ENCODE measurements around the gene MRPL54.

- TF ChIP-seq, protein P1, sequence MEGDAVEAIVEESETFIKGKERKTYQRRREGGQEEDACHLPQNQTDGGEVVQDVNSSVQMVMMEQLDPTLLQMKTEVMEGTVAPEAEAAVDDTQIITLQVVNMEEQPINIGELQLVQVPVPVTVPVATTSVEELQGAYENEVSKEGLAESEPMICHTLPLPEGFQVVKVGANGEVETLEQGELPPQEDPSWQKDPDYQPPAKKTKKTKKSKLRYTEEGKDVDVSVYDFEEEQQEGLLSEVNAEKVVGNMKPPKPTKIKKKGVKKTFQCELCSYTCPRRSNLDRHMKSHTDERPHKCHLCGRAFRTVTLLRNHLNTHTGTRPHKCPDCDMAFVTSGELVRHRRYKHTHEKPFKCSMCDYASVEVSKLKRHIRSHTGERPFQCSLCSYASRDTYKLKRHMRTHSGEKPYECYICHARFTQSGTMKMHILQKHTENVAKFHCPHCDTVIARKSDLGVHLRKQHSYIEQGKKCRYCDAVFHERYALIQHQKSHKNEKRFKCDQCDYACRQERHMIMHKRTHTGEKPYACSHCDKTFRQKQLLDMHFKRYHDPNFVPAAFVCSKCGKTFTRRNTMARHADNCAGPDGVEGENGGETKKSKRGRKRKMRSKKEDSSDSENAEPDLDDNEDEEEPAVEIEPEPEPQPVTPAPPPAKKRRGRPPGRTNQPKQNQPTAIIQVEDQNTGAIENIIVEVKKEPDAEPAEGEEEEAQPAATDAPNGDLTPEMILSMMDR (IDR thresholded peaks at IDR 0.05; ENCODE audit: insufficient read depth, low read length), result no peak
- TF ChIP-seq GABPA (IDR thresholded peaks at IDR 0.05; ENCODE audit: low read depth) (no peak), POLR2AphosphoS5 (IDR thresholded peaks at IDR 0.05; ENCODE audit: low read depth) (no peak)
- TF ChIP-seq, protein P2, sequence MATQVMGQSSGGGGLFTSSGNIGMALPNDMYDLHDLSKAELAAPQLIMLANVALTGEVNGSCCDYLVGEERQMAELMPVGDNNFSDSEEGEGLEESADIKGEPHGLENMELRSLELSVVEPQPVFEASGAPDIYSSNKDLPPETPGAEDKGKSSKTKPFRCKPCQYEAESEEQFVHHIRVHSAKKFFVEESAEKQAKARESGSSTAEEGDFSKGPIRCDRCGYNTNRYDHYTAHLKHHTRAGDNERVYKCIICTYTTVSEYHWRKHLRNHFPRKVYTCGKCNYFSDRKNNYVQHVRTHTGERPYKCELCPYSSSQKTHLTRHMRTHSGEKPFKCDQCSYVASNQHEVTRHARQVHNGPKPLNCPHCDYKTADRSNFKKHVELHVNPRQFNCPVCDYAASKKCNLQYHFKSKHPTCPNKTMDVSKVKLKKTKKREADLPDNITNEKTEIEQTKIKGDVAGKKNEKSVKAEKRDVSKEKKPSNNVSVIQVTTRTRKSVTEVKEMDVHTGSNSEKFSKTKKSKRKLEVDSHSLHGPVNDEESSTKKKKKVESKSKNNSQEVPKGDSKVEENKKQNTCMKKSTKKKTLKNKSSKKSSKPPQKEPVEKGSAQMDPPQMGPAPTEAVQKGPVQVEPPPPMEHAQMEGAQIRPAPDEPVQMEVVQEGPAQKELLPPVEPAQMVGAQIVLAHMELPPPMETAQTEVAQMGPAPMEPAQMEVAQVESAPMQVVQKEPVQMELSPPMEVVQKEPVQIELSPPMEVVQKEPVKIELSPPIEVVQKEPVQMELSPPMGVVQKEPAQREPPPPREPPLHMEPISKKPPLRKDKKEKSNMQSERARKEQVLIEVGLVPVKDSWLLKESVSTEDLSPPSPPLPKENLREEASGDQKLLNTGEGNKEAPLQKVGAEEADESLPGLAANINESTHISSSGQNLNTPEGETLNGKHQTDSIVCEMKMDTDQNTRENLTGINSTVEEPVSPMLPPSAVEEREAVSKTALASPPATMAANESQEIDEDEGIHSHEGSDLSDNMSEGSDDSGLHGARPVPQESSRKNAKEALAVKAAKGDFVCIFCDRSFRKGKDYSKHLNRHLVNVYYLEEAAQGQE (IDR thresholded peaks at IDR 0.05; ENCODE audit: insufficient replicate concordance, low read depth), result no peak
These were observed 1.6 kb upstream of the MRPL54 start for GRCh38 chr19:3760871-3761361.

All from HL-60 (cell line).